ENCODE measurements around the gene FAP. TPM values are rescaled to one million over a fixed set of nuclear protein-coding genes. Genes with fewer than 3 reads are reported as not detected.

Gene FAP
- total and polyA plus RNA-seq, 2 of the 8 experiments (the other 6 are each of a cell fraction or from before 2014, with no cell fraction given), result not detected

DNA sequence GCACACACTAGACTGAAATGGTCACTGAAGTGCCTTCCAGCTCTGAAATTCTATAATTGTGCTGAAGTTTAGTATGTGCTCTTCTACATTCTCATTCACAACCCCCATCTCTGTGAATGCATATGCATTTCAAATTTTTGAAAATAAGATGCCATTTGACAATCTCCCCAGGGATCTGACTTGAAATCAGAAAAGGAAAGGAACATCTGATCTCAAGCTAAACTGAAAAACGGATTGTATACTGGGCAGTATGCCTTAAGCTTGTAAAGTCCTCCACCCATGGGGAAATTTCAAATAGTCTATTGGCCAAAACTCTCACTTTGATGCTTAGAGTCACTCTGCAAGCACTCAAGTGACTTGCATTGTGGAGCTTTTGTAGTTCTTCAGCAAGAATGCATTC lies 22.9 kb downstream of the FAP start:
- Histone ChIP-seq H3K23me2 (ENCODE audit: low read depth, low read length) (no peaks in the 10 kb centered on the region), H2BK5ac (ENCODE audit: low read depth, low read length) (no peak overlapping the region), H2AK5ac (ENCODE audit: low read depth, low read length) (no peak overlapping the region), H3K27ac (ENCODE audit: low read depth, low read length) (no peak overlapping the region), H4K5ac (ENCODE audit: insufficient read length, low read depth, low read length) (no peak overlapping the region), H2BK20ac (ENCODE audit: low read length) (no peak overlapping the region), H2BK120ac (replicated peaks; ENCODE audit: low read depth, low read length) (no peak overlapping the region), H3K4me3 (ENCODE audit: extremely low read depth in 1 of 4, insufficient read depth in 2 of 4, low read depth in 3 of 4, low read length in 4 of 4) (no peak overlapping the region), H3K9ac (replicated peaks in 1 of 4; ENCODE audit: extremely low read depth in 1 of 4, low read depth in 3 of 4, low read length in 3 of 4) (no peak overlapping the region), H3K4me1 (replicated peaks in 1 of 4; ENCODE audit: control insufficient read depth in 3 of 4, insufficient read depth in 4 of 4, low read length in 3 of 4) (no peaks in the 10 kb centered on the region), H3K4me2 (ENCODE audit: insufficient read depth in 1 of 2, low read depth in 2 of 2, low read length in 2 of 2) (no peak overlapping the region), H3K27me3 (replicated peaks in 1 of 4; ENCODE audit: control insufficient read depth in 3 of 4, extremely low read depth in 1 of 4, insufficient read depth in 3 of 4, low read length in 3 of 4) (no peaks in the 10 kb centered on the region), H3K9me3 (ENCODE audit: insufficient read depth in 2 of 2, low read depth in 1 of 2, low read length in 1 of 2) (no peaks in the 10 kb centered on the region), H4K20me1 (replicated peaks in 1 of 2; ENCODE audit: control insufficient read depth in 1 of 2, insufficient read depth in 2 of 2, low read length in 2 of 2) (no peaks in the 10 kb centered on the region), H3K23ac (ENCODE audit: insufficient read length) (no peak overlapping the region), H3K79me1 (ENCODE audit: low read depth, low read length) (no peaks in the 10 kb centered on the region), H3K14ac (ENCODE audit: insufficient read length) (no peak overlapping the region), H3K79me2 (ENCODE audit: control insufficient read depth in 1 of 2, insufficient read depth in 2 of 2, low read length in 2 of 2) (no peaks in the 10 kb centered on the region), H2BK12ac (ENCODE audit: low read depth, low read length) (no peak overlapping the region), H3K18ac (ENCODE audit: extremely low read depth, low read length) (no peak overlapping the region), H3K36me3 (ENCODE audit: control insufficient read depth in 2 of 4, insufficient read depth in 4 of 4, low read length in 3 of 4) (no peaks in the 10 kb centered on the region), H2BK15ac (ENCODE audit: low read length) (no peak overlapping the region), H2AFZ (ENCODE audit: low read length) (no peak overlapping the region), H3K56ac (replicated peaks; ENCODE audit: insufficient read length, low read depth, low read length) (no peak overlapping the region), H4K91ac (replicated peaks; ENCODE audit: insufficient read length, low read length) (no peak overlapping the region), H4K8ac (ENCODE audit: extremely low read depth, insufficient read depth, low read length) (no peak overlapping the region), H3K4ac (replicated peaks; ENCODE audit: insufficient read length, low read depth, low read length) (no peak overlapping the region)
- ChIA-PET CTCF (ENCODE audit: partially characterized antibody) (interaction anchor here (0.5 to 9.8 kb wide), 37 partner anchors 9 to 838 kb away, joined by 3 to 188 read pairs (median 6); partner anchors contain the start of genes FAP and GCG), POLR2A (ENCODE audit: partially characterized antibody) (no interaction called here)
- WGBS, 2 experiments (ENCODE audit: extremely low coverage in 1 of 2, insufficient coverage in 1 of 2, insufficient read length in 1 of 2, insufficient replicate concordance in 2 of 2, low coverage in 1 of 2, low lambda C conversion rate in 2 of 2, missing lambda C conversion rate in 1 of 2), result 74% methylated on average over 1 of the region's 1 CpG; no CpG with 5 or more reads in 1 of the 2 experiments
- DNase-seq (ENCODE audit: low read depth in 1 of 2, low spot score in 2 of 2) (no peak), FAIRE-seq (no peak)
- TF ChIP-seq SP4 (IDR thresholded peaks at IDR 0.05; ENCODE audit: low read length) (no peak), ZNF274 (IDR thresholded peaks at IDR 0.05; ENCODE audit: borderline replicate concordance, extremely low read depth, low read length) (no peak), KDM1A (IDR thresholded peaks at IDR 0.05; ENCODE audit: borderline replicate concordance, low read length) (no peak), SRF (IDR thresholded peaks at IDR 0.05; ENCODE audit: low read depth, low read length) (no peak), ASH2L (IDR thresholded peaks at IDR 0.05; ENCODE audit: low read length) (no peak), POLR2A (IDR thresholded peaks at IDR 0.05; ENCODE audit: control extremely low read depth in 1 of 2, low read depth in 2 of 2, low read length in 2 of 2) (no peak), SP2 (IDR thresholded peaks at IDR 0.05; ENCODE audit: low read length) (no peak)
- TF ChIP-seq, protein P1, sequence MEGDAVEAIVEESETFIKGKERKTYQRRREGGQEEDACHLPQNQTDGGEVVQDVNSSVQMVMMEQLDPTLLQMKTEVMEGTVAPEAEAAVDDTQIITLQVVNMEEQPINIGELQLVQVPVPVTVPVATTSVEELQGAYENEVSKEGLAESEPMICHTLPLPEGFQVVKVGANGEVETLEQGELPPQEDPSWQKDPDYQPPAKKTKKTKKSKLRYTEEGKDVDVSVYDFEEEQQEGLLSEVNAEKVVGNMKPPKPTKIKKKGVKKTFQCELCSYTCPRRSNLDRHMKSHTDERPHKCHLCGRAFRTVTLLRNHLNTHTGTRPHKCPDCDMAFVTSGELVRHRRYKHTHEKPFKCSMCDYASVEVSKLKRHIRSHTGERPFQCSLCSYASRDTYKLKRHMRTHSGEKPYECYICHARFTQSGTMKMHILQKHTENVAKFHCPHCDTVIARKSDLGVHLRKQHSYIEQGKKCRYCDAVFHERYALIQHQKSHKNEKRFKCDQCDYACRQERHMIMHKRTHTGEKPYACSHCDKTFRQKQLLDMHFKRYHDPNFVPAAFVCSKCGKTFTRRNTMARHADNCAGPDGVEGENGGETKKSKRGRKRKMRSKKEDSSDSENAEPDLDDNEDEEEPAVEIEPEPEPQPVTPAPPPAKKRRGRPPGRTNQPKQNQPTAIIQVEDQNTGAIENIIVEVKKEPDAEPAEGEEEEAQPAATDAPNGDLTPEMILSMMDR (IDR thresholded peaks at IDR 0.05; ENCODE audit: control extremely low read depth in 1 of 3, insufficient read depth in 1 of 3, low read depth in 1 of 3, low read length in 3 of 3), result no peak
- TF ChIP-seq, protein P2, sequence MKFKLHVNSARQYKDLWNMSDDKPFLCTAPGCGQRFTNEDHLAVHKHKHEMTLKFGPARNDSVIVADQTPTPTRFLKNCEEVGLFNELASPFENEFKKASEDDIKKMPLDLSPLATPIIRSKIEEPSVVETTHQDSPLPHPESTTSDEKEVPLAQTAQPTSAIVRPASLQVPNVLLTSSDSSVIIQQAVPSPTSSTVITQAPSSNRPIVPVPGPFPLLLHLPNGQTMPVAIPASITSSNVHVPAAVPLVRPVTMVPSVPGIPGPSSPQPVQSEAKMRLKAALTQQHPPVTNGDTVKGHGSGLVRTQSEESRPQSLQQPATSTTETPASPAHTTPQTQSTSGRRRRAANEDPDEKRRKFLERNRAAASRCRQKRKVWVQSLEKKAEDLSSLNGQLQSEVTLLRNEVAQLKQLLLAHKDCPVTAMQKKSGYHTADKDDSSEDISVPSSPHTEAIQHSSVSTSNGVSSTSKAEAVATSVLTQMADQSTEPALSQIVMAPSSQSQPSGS (IDR thresholded peaks at IDR 0.05; ENCODE audit: low read length), result no peak
- TF ChIP-seq, protein P3, sequence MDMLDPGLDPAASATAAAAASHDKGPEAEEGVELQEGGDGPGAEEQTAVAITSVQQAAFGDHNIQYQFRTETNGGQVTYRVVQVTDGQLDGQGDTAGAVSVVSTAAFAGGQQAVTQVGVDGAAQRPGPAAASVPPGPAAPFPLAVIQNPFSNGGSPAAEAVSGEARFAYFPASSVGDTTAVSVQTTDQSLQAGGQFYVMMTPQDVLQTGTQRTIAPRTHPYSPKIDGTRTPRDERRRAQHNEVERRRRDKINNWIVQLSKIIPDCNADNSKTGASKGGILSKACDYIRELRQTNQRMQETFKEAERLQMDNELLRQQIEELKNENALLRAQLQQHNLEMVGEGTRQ (IDR thresholded peaks at IDR 0.05; ENCODE audit: low read length), result no peak

Data from H1 (cell line).